HG03521 (cell line): ENCODE measurements around the gene NTN1.
"Not testable (repeated sequence)": the region's sequence is repeated elsewhere in the genome, so short reads cannot be mapped to it uniquely, and the experiment has no call there.

ENCODE experiments used
- ATAC-seq: cut with Tn5 transposase; IDR thresholded peaks from one replicate; pipeline ENCODE4 v1.9.1; 2021; ENCODE audit warnings: mild to moderate bottlenecking, moderate library complexity; ENCODE audit not compliant: unreplicated experiment

NTN1 gene

DNA sequence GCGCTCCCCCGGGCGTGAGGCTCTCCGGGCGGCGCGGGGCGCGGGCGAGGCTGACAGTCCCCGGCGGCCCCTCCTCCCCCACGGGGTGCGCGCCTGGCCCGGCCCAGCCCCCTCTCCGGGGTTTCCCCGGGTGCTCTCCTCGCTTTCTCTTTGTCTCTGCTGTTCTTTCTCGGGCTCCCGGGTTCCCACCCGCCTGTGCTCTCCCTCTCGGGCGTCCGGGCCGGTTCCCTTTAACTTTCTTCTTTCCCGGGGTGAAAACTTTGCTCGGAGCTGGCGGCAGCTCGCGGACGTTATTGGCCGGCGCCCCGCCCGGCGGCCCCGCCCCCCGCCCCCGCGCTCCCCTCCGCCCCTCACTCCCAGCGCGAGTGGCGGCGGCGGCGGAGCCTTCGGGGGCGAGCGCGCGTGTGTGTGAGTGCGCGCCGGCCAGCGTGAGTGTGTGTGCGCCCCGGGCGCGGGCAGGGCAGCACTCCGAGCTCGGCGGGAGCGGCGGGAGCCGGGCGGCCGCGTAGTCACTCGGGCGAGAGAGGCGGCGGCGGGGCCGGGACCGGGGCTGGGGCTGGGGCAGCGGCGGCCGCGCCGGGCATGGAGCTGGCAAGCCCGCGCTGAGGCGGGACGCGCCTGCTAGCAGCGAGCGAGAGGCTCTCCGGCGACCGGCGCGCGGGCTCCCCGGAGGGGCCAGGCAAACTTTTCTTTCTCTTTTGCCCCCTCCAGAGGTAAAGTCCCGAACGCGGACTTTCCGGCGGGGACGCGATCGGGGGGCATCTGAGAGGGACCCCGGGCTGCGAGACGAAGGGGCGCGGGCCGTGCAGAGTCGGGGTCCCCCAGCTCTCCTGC lies at the start of gene NTN1:
TSS of gene NTN1 (plus strand) at position 353 of the 834 bp plus-strand sequence. CDS start 864 bp downstream, outside the sequence.
- ATAC-seq = no peak

DNA sequence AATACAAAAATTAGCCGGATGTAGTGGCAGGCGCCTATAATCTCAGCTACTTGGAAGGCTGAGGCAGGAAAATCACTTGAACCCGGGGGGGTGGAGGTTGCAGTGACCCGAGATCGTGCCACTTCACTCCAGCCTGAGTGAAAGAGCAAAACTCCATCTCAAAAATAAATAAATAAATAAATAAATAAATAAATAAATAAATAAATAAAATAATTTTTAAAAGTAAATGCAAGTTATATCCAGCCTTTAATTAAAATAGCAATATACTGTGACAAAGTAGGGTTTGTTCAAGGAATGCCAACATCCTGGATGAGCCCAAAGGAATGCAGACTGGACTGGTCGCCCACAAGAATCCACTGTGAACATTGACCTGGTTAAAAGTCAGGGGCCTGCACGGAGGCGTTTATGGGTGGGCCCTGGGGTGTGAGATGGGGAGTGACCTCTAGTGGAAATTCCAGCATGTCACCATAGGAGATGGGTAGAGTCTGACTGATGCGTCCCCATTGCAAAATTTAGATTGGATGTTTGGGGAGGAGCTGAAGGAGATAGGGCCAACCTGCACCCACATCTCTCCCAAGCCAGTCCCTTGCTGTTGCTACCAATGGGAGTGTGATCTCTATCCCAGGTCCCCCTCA lies 46.1 kb upstream of the NTN1 start:
- no peak for ATAC-seq

DNA sequence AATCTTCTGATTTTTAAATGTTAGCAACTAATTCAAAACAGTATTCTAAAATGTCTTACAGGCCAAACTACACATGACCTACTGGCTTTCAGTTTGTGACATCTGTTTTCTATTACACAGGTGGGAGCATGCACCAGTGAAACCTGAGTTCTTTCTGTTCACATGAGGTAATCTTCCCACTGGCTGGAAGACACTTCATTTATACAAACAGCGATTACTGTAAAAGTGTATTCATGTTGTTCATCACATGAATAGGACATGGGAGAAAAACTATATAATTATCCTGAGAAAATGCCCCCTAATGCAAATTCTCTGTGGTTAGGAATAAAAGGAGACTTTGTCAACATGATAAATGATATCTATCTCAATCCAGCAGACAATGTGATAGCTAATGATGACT lies 44.7 kb upstream of the NTN1 start:
- ATAC-seq = no peak

DNA sequence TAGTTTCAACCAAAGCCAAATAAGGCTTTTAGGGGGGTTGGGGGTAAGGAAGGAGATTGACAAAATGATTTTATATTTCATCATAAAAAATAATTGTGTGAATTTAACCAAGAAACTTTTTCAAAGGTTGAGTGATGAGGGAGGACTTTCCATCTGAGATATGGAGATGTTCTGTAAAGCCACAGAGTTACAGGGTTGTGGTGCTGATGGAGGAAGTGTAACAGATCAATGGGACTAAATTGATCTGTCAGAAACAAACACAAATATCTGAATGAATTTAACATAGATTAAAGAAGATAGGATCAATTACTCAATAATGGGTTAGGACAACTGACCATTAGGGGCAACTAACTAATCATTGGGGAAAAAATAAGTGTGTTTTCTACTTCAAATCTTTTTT lies 41.6 kb upstream of the NTN1 start:
- no peak for ATAC-seq

GRCh38 chr17:8981443-8981842 lies 39.9 kb upstream of the NTN1 start:
- ATAC-seq = no peak

DNA sequence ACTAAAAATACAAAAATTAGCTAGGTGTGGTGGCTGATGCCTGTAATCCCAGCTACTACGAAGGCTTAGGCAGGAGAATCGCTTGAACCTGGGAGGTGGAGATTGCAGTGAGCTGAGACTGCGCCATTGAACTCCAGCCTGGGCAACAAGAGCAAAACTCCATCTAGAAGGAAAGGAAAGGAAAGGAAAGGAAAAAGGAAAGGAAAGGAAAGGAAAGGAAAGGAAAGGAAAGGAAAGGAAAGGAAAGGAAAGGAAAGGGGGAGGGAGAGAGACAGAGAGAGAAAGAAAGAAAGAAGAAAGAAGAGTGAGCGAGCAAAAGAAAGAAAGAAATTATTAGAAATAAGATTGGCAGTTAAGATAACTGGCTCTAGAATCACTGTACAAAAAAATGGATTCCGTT lies 37.1 kb upstream of the NTN1 start:
- ATAC-seq = not testable (repeated sequence)

GRCh38 chr17:8985054-8985701 lies 36.1 kb upstream of the NTN1 start:
- no peak for ATAC-seq

- no peak for ATAC-seq
Measured at GRCh38 chr17:8986295-8986694, 35.0 kb upstream of the NTN1 start.

GRCh38 chr17:8988263-8988935 lies 32.9 kb upstream of the NTN1 start:
- ATAC-seq = not testable (repeated sequence)

DNA sequence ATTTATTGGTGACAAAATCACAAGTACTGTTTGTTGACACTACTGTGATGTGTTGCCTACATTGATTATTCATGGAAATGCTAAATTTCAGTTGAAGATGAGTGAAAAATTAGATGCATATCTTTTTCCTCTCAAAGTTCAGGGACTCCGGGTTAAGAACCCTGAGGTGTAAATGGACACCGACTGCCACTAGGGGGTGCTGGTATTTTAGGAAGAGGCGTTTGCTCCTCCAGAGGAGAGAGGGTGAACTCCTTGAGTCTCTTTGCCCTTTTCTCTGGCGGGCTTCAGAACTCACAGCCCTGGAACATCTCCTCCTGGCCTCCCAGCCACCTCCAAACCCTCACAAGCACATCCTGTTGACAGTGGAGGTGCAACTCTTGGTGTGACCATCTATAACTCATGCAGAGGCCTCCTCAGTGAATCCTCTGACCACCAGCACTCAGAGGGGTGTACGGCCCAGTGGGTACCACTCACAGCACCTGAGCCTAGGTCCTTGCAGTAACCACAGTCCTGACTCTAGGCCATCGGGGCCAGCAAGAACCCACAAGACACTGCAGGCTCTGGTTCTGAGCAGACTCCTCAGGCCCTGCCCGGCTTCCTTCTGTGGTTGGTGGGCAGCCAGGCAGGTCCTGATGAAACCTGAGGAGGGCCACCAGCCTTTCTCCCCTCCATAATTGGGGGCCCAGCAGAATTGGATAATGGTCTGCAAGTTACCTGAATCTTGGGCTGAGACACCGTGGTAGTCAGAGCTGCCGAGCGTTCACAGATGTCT lies 29.6 kb upstream of the NTN1 start:
- no peak for ATAC-seq

DNA sequence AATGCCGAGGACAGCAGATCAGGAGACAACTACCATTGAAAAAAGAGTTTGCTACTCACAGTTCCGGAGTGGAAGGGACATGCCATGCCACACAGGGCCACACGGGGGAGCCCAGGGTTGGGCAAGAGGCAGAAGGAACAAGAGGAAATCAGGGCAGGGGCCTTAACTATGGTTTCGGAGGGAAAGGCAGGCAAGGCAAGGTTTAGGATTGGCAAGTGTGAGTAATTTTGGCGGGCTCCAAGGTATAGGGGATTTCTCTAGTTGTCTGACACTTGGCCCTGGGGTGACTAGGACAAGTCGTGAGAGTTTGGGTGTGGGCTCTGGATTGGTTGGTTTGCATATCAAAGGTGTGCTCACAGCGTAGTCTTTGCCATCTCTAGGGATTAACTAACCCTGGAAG lies 27.0 kb upstream of the NTN1 start:
- ATAC-seq = no peak

DNA sequence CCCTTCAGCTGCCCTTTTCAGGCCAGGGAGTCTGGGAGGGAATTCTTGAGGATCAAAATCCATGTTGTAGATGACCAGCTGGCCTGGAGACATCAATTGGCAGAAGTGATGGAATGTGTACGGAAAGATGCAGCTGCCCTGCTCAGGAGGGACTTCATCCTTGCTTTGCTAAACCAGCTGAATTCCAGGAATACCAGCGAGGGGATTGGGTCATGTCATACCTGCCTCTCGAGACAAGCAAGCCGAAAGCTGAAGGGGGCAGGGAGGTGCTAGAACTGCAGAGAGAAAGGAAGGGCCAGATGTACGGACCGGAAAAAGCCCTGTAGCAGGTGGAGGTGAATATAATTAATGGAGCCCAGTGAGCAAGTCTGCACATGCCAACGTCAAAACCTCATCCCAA lies 25.6 kb upstream of the NTN1 start:
- no peak for ATAC-seq

GRCh38 chr17:8997994-8998628 lies 23.2 kb upstream of the NTN1 start:
- no peak for ATAC-seq

GRCh38 chr17:9001559-9001958 lies 19.8 kb upstream of the NTN1 start:
- ATAC-seq = no peak

DNA sequence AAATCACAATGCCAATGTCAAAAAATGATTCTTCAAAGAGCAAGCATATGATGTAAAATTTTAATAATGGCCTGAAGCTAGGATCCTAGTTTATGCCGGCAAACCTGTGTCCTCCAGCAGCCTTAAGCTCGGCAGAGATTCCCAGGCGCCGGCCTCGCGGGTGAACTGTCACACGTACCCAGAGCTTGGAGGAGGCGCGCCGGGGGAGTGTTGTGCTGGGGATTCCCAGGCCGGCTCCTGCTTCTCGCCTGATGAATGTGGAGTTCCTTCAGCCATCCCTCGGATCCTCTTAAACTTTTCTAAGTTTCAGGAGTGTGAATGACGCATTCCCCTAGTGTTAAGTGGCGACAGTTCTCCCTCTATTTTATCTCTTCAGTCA lies 19.1 kb upstream of the NTN1 start:
- ATAC-seq = no peak

GRCh38 chr17:9002606-9003354 lies 18.5 kb upstream of the NTN1 start:
- no peak for ATAC-seq

DNA sequence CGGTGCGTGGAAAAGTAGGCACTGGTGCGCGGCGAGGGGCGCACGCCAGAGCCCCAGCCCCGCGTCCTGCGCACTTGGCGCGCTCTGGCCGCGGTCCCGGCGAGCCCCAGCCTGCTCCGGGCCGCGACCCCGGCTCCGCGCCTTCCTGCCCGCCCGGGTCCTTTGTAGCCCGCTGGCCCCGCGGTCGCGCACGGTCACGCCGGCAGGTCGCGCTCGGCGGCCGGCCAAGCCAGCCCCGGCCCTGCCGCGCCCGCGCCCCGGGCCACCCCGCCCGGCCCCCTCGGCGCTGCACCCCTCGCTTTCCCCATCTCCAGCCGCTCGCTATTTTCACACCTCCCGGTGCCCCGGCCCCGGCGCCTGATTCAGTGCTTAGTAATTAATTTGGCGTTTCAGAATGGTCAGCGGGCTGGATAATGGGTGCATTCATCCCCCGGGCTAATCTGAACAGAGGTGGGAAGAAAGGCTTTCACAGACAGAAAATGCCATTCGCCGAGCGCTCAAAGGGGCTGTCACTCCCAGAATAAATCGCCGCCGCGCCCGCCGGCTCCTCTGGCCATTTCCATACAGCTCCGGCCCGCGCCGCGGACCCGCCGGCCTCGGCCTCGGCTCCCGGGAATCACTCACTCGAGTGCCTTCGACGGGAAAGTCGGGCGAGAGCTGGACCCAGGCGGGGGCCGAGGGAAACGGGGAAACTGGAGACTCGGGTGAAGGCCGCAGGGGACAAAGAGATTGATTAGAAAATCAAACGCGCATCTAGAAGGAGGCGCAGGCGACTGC lies 17.8 kb upstream of the NTN1 start:
- ATAC-seq = no peak

GRCh38 chr17:9004132-9004960 lies 17.0 kb upstream of the NTN1 start:
- ATAC-seq = no peak
